Central memory CD8-positive, alpha-beta T cell (primary cell): ENCODE measurements around the gene AGBL4.

ENCODE experiments used
- ATAC-seq: fragments of 150-1000 bp; cut with Tn5 transposase; replicated peaks from 2 replicates; pipeline ENCODE4 v1.10.0; 2022; ENCODE audit warnings: mild to moderate bottlenecking, moderate FRiP score, moderate number of reproducible peaks; ENCODE audit not compliant: poor library complexity, severe bottlenecking; ENCODE audit errors: extremely low read depth
- DNase-seq, 2 donors: peaks; one replicate each; pipeline ENCODE4 v3.0.0; 2021; ENCODE audit warnings: low spot score in 2 of 2
- H3K27ac Mint-ChIP-seq: one replicate; pipeline ENCODE4 v1.8.0; 2022; ENCODE audit warnings: low read depth, mild to moderate bottlenecking, moderate library complexity, mixed read lengths
- H3K27me3 Mint-ChIP-seq: one replicate; pipeline ENCODE4 v1.8.0; 2022; ENCODE audit warnings: mixed read lengths
- H3K36me3 Mint-ChIP-seq: one replicate; pipeline ENCODE4 v1.8.0; 2022; ENCODE audit warnings: mild to moderate bottlenecking, moderate library complexity, mixed read lengths; ENCODE audit not compliant: insufficient read depth
- H3K4me1 Mint-ChIP-seq: one replicate; pipeline ENCODE4 v1.8.0; 2022; ENCODE audit warnings: mixed read lengths
- H3K4me3 Mint-ChIP-seq: one replicate; pipeline ENCODE4 v1.8.0; 2022; ENCODE audit warnings: mild to moderate bottlenecking, moderate library complexity, mixed read lengths
- H3K9me3 Mint-ChIP-seq: one replicate; pipeline ENCODE4 v1.8.0; 2022; ENCODE audit warnings: mixed read lengths

The AGBL4 gene

DNA sequence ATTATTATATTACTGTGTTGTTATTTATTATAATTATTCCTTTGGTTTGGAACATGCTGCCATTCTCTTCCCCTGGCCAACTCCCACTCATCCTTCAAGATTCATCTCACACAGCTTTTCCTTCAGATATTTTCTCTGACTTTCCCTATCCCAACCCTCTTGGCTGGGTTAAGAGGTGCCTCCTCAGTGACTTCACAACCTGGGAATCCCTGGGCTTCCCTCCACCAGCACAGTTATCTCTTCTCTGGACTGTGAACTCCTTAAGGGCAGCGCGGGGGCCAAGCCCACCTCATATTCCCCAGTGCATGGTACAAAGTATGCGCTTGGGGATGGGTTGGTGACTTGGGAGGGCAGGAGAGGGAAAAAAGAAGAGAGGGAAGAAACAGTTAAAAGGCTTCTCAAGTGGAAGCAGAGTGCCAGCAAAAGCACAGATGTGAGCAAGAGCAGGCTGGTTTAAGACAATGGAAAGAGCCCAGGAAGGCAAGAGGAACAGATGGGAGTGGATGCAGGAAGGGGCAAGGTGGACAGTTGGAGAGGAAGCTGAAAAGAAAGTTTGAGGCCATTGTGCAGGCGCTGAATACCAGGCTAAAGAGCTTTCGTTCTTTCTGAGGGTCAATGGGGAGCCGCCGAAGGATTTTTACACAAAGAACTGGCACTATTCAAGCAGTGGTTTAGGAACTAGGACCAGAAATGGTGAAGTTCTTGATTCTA lies 1379.4 kb downstream of the AGBL4 start:
- DNase-seq (no peak), ATAC-seq (no peak)
- Mint-ChIP-seq H3K4me1 (no peaks in the 10 kb centered on the region), H3K4me3 (no peak overlapping the region), H3K27me3 (peaks cover 42% of the 10 kb centered on the region), H3K27ac (no peak overlapping the region), H3K36me3 (no peaks in the 10 kb centered on the region), H3K9me3 (no peaks in the 10 kb centered on the region)

DNA sequence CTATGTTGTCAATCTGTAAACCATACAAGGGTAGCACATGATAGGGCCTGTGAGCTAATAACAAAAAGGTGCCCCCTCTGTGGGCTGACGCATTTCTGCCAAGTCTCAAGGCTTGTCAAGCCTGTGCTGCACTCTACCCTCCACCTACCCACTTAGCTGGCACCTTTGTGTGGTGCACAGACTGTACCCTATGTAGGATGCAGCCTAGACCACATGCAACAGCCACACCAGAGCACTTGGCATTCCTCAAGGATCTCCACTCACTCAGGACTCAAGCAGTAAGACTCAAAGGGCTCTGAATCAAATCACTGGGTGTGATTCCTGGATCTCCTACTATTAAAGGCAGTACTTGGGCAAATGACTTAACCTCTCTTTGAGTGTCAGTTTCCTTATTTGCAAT lies 1380.6 kb downstream of the AGBL4 start:
- H3K4me3 Mint-ChIP-seq, result no peak overlapping the region
- no peaks in the 10 kb centered on the region for H3K36me3 Mint-ChIP-seq
- DNase-seq, result no peak
- H3K4me1 Mint-ChIP-seq, result no peaks in the 10 kb centered on the region
- H3K27ac Mint-ChIP-seq, result no peak overlapping the region
- peaks cover 45% of the 10 kb centered on the region for H3K27me3 Mint-ChIP-seq
- no peaks in the 10 kb centered on the region for H3K9me3 Mint-ChIP-seq
- no peak for ATAC-seq

DNA sequence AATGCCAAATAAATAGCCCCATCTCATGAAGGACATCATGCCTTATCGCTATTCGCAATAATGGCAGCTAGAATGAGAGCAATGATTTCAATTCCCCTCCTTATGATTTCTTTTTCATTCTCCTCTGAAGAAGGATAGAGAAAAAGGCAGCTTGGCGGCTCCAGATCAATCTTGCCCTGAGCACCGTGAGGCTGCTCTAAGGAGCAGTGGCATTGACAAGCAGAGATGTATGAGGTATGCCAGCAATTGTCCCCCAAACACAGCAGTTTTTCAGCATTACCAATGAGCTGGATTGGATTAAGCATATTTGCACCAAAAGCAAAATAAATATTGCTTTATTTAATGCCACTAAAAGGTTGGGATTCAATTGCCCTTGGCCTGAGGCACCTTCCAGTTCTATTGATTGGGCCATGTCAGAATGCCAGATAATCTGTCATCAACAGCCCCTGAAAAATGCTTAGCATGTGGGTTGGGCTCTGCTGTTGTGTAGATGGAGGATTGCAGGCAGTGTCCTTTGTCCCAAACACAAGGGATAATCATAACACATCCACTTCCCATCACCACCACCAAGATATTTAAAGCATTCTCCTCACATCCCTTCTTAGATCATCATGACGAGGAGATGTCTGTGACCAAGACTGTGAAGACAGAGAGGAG lies 1382.8 kb downstream of the AGBL4 start:
- ATAC-seq, result no peak
- DNase-seq, result no peak
- no peaks in the 10 kb centered on the region for H3K9me3 Mint-ChIP-seq
- no peak overlapping the region for H3K27ac Mint-ChIP-seq
- H3K4me1 Mint-ChIP-seq, result no peaks in the 10 kb centered on the region
- H3K4me3 Mint-ChIP-seq, result no peak overlapping the region
- H3K27me3 Mint-ChIP-seq, result peaks cover 50% of the 10 kb centered on the region
- H3K36me3 Mint-ChIP-seq, result no peaks in the 10 kb centered on the region

DNA sequence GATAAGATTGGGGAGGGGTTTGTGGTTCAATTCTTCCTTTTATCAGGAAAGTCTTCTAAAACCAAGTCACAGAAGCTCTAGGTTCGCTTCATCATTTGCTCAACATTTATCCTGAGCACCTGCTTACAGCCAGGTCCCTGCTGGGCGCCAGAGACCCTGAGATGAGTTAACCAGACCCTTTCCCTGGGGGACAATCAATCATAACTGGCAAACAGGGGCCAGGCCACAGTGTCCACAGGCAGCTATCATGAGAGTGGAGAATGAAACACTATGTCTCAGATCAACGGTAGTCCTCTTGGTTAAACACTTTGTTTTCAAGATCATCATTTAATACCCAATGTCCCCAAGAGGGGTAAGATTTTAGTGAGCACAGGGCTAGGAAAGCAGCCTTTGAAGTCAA lies 1393.9 kb downstream of the AGBL4 start:
- DNase-seq (no peak), ATAC-seq (no peak)
- no peak overlapping the region for H3K27ac Mint-ChIP-seq
- no peaks in the 10 kb centered on the region for H3K36me3 Mint-ChIP-seq
- no peaks in the 10 kb centered on the region for H3K4me1 Mint-ChIP-seq
- H3K27me3 Mint-ChIP-seq, result peaks cover 17% of the 10 kb centered on the region
- no peaks in the 10 kb centered on the region for H3K9me3 Mint-ChIP-seq
- no peak overlapping the region for H3K4me3 Mint-ChIP-seq

DNA sequence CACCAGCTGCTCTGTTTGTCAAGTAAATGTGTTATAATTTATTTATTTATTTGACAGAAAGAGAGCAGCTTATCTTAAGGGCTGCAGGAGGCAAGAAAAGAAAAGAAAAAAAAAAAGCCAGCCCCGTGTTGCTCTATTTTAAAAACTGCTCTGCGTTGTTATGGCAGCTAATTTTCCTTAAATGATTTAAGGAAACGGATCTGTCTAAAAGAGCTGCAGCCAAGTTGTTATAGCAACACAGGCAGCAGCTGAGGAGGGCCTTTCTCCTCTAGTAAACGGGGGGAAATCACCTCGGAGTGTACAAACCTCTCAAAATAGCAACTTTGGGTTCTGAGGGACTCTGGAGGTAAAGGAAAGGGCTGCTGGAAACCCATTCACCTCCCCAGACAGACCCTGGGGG lies 1396.3 kb downstream of the AGBL4 start:
- no peaks in the 10 kb centered on the region for H3K4me1 Mint-ChIP-seq
- no peak overlapping the region for H3K27ac Mint-ChIP-seq
- H3K9me3 Mint-ChIP-seq, result no peaks in the 10 kb centered on the region
- H3K4me3 Mint-ChIP-seq, result no peak overlapping the region
- ATAC-seq, result no peak
- no peaks in the 10 kb centered on the region for H3K36me3 Mint-ChIP-seq
- DNase-seq, result no peak
- H3K27me3 Mint-ChIP-seq, result peaks cover 34% of the 10 kb centered on the region

DNA sequence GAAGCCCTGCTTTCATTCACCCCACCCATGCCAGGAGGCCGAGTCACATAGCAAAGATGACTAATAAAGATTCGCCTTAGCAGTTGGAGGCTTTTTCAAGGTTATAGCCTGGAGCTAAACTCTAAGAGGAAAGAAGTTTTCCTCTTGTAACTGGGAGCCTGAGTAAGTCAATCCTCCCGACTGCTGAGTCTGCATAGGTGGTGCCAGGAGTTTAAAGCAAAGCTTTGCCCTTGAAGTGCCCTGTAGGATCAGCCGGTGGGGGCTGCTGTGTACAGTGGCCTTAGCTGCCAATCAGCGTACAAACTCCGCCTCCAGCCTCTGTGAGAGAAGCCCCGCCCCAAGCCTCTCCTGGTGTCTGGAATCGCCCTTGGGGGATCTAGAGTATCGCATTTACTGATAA lies 1404.2 kb downstream of the AGBL4 start:
- Mint-ChIP-seq H3K27ac (no peak overlapping the region), H3K4me3 (no peak overlapping the region), H3K9me3 (no peaks in the 10 kb centered on the region), H3K27me3 (peaks cover 15% of the 10 kb centered on the region), H3K36me3 (peaks cover 1% of the 10 kb centered on the region), H3K4me1 (no peaks in the 10 kb centered on the region)
- DNase-seq, result no peak
- ATAC-seq, result no peak

DNA sequence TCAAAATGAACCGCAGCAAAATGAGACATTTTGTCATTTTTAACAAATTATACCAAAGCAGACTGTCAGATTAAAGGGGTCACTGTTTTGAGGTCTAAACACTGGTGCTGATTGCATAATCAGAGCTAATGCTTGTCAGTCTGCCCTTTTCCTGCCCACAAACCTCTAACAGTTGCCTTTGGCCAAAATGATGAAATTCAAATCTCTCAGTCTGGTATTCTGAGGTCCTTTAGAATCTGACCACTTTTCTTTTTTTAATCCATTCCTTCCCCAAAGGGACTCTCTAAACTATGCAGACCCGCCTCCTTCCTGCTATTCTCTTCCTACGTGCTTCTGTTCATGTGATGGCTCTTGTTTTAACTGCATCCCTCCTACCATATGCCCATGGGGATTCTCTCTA lies 1406.5 kb downstream of the AGBL4 start:
- H3K36me3 Mint-ChIP-seq, result peaks cover 1% of the 10 kb centered on the region
- H3K4me1 Mint-ChIP-seq, result no peaks in the 10 kb centered on the region
- H3K27me3 Mint-ChIP-seq, result no peaks in the 10 kb centered on the region
- H3K4me3 Mint-ChIP-seq, result no peak overlapping the region
- no peaks in the 10 kb centered on the region for H3K9me3 Mint-ChIP-seq
- no peak overlapping the region for H3K27ac Mint-ChIP-seq
- DNase-seq (no peak), ATAC-seq (no peak)

DNA sequence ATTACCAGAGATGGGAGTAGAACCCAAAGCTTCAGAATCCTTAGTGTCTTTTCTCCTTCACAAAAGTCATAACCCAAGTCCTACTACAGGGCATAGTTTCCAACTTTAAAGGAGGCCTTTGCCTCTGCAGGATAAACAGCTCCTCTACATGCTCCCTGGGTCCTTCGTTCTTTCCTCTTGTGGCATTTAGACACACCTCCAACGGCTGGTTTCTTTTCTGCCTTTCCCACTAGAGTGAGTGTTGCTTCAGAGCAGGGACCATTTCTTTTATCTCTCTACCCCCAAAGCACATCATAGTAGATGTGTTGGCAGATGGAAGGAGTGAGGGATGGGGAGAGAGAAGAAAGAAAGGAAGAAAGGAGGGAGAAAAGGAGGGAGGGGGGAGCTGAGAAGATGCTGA lies 1407.0 kb downstream of the AGBL4 start:
- ATAC-seq (no peak), DNase-seq (no peak)
- Mint-ChIP-seq H3K27ac (no peak overlapping the region), H3K4me1 (no peaks in the 10 kb centered on the region), H3K9me3 (no peaks in the 10 kb centered on the region), H3K4me3 (no peak overlapping the region), H3K27me3 (no peaks in the 10 kb centered on the region), H3K36me3 (peaks cover 1% of the 10 kb centered on the region)

DNA sequence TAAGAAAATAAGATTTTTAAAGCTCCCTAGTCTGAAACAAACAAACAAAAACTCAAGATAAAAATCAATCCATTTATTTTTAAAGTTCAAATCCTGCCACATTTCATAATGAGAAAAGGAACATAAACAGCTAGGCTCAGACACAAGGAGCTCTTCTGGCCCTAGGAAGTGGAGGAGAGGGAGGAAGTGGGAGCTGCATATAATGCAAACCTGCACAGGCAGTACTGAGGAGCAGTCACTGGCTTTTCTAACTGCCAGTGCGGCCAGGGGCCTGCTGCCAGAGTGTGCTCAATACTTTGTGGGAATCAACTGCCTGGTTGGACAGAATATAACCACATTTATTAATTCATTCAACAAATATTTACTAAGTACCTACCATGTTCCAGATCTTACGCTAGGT lies 1411.9 kb downstream of the AGBL4 start:
- Mint-ChIP-seq H3K4me1 (no peaks in the 10 kb centered on the region), H3K36me3 (no peaks in the 10 kb centered on the region), H3K27ac (no peak overlapping the region), H3K4me3 (no peak overlapping the region), H3K9me3 (no peaks in the 10 kb centered on the region), H3K27me3 (no peaks in the 10 kb centered on the region)
- ATAC-seq (no peak), DNase-seq (no peak)

DNA sequence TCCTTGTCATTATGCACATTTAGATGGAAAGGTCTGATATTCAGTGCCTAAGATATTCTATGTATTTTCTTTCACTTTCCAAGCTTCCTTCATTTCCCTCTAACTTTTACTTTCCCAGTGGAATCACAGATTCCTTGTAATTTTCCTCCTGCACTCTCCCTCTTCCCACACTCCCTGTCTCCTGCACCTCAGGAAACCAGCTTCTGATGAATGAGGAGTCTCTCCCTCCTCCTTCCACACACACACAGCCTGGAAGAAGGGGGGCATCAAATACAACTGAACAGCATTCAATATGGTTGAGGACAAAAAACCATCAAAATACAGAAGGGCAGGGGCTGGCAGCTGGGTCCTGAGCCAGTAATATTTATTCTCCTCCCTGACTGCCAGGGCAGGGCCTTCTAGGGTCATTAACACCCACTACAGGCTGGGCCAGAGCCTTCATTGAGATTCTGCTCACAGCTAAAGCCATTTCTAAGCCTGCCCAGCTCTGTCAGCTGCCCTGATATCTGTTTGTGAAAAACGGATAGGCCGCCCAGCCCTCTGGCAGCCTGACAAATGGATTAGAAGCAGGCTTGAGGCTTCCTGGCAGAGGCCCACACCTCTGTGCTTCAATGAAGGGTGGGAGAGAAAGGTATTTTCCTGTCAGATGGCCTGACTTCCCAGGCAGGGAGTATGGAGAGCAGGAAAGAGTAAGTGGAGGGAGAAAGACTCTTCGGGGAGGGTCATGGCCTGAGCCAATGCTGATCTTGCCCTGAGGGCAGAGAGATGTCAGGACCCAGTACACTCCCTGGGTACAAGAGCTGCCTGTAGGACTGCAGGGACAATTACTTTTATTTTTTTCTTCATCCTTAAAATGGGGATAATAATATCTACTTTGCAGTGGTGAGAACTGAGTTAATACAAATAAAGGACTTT lies 1412.9 kb downstream of the AGBL4 start:
- Mint-ChIP-seq H3K36me3 (peaks cover 2% of the 10 kb centered on the region), H3K4me3 (no peak overlapping the region), H3K27me3 (no peaks in the 10 kb centered on the region), H3K27ac (no peak overlapping the region), H3K4me1 (no peaks in the 10 kb centered on the region), H3K9me3 (no peaks in the 10 kb centered on the region)
- ATAC-seq, result no peak
- no peak for DNase-seq

DNA sequence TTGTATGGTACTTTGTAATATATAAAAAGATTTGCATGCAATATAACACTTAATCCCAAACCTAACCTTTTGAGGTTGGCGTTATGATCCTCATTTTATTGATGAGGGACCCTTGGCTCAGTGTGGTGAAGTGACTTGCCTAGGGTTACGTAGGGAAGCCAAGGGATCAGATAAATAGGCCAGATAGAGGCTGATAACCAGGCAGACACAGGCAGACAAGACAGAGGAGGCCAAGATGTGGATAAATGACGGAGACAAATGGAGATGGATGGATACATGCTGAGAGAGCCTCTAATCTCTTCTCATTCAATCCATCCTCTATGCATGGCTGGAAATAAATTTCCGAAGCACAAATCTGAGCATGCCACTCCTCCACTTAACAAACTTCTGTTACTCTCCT lies 1414.9 kb downstream of the AGBL4 start:
- ATAC-seq, result no peak
- Mint-ChIP-seq H3K4me3 (no peak overlapping the region), H3K4me1 (no peaks in the 10 kb centered on the region), H3K9me3 (no peaks in the 10 kb centered on the region), H3K36me3 (peaks cover 2% of the 10 kb centered on the region), H3K27me3 (no peaks in the 10 kb centered on the region), H3K27ac (no peak overlapping the region)
- DNase-seq, result no peak

DNA sequence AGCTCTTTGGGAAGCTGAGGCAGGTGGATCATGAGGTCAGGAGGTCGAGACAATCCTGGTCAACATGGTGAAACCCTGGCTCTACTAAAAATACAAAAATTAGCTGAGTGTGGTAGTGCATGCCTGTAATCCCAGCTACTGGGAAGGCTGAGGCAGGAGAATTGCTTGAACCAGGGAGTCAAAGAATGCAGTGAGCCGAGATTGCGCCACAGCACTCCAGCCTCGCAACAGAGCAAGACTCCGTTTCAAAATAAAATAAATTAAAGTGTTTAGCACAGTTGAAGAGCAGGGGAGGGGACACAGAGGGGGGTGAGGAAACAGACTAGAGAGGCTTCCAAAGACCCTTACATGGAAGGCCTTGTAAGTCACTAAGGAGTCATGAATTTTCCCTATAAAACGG lies 1420.5 kb downstream of the AGBL4 start:
- Mint-ChIP-seq H3K4me1 (no peaks in the 10 kb centered on the region), H3K27me3 (no peaks in the 10 kb centered on the region), H3K36me3 (peaks cover 2% of the 10 kb centered on the region), H3K4me3 (no peak overlapping the region), H3K27ac (no peak overlapping the region), H3K9me3 (no peaks in the 10 kb centered on the region)
- no peak for DNase-seq
- no peak for ATAC-seq

DNA sequence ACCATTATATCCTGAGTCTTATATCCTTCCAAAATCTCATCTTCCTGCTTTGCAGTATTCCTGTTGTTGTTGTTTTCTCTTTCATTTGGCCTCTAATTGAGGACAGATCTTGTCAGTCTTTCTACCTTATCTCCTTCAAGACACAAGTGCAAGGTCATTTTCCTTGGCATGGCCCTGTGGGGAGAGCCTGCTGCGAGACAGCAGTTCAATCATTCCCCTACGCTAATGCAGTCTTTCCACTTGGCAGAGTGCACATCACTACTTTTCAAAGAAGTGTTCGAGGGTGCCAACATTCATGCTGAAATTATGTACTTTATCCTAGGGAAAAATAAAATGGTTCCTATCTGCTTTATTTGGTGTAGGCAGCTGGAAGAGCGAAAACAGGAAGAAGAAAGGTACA lies 1421.4 kb downstream of the AGBL4 start:
- no peaks in the 10 kb centered on the region for H3K4me1 Mint-ChIP-seq
- no peak for DNase-seq
- H3K9me3 Mint-ChIP-seq, result no peaks in the 10 kb centered on the region
- H3K4me3 Mint-ChIP-seq, result no peak overlapping the region
- no peaks in the 10 kb centered on the region for H3K27me3 Mint-ChIP-seq
- peaks cover 2% of the 10 kb centered on the region for H3K36me3 Mint-ChIP-seq
- no peak for ATAC-seq
- no peak overlapping the region for H3K27ac Mint-ChIP-seq
